Measurements from ENCODE around the gene VPS35.

The VPS35 gene

GRCh38 chr16:46688654-46689364, at the start of gene VPS35:
TSS of gene VPS35 (minus strand) at chr16:46689178. CDS start at chr16:46689133, 45 bp downstream.
- peak; percentile 96 for DNase-seq

GRCh38 chr16:46737621-46738214, 48.7 kb upstream of the VPS35 start:
- DNase-seq: no peak

DNA sequence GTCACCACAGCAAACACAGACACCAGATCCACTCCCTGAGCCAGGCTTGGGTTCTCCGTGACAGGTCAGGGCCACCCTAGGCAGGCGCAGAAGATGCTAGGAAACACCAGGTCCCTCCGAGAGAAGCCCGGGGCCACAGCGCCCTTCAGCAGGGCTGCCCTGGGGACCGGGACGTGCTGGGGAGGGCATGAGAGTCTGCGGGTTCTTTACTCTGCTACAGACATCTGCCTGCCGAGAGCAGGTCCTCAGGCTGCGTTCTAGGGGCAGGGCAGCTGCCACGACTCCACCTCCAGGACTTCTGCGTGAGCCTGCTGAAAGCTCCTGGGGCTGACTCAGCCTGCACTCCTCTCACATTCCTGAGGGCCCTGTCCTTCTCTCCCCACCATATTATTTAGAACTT, 47.7 kb upstream of the VPS35 start:
- no peak for DNase-seq

- DNase-seq: no peak
These were observed 44.4 kb upstream of the VPS35 start for GRCh38 chr16:46733319-46733830.

DNA sequence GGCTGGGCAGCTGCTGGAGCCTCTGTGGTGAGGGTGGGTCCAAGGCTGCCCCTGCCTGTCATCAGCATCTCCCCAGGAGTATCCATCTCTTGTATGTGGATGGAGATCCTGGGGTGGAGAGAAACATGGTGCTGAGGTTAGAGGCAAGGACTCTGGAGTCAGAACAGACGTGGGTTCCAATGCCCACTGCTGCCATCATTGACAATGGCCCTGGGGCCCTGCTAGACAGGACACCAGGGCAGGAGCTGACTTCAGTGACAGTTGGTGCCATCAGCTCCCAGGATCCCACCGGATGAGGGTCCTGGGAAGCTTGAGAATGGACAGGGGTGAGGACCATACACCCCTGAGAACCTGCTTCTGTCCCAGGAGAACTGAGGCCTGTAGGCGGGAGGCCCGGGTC, 43.6 kb upstream of the VPS35 start:
- DNase-seq: no peak

DNA sequence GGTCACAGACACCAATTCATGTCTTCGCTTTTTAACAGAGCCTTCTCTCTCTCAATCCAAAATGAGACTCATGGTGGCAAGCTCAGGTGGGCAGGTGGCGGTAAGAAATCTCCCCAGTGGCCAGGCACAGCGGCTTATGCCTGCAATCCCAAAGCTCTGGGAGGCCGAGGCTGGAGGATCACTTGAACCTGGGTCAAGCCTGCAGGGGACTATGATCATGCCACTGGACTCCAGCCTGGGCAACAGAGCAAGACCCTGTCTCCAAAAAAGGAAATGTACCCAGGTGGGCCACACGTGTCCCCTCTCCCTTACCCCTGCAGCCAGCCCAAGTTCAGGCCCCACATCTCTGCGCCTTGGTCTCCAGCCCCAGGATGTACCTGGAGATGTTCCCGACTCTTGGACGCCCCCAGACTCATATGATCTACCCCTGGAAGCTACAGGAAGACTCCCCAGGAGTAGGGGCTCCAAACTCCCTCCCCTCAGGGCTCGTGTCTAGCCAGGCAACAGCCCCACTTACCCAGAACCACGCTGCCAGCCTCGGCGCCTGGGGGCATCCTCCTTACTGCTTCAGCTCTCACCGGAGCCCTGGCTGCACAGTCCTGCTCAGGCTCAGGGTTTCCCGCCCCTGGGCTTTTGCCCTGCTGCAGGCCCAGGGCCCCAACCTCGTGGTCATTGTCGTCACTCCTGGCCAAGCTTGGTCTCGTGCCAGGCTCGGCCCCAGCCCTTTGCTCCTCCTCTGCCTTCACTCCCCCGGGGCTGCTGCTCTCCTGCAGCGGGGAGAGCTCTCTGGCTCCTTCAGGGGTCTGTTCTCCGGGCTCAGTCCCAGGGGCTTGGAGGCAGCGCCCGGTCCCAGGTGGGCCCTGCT, 42.9 kb upstream of the VPS35 start:
- no peak for DNase-seq

GRCh38 chr16:46730801-46731690, 42.1 kb upstream of the VPS35 start:
- no peak for DNase-seq

- no peak for DNase-seq
These were observed 41.1 kb upstream of the VPS35 start for GRCh38 chr16:46730126-46730525.

DNA sequence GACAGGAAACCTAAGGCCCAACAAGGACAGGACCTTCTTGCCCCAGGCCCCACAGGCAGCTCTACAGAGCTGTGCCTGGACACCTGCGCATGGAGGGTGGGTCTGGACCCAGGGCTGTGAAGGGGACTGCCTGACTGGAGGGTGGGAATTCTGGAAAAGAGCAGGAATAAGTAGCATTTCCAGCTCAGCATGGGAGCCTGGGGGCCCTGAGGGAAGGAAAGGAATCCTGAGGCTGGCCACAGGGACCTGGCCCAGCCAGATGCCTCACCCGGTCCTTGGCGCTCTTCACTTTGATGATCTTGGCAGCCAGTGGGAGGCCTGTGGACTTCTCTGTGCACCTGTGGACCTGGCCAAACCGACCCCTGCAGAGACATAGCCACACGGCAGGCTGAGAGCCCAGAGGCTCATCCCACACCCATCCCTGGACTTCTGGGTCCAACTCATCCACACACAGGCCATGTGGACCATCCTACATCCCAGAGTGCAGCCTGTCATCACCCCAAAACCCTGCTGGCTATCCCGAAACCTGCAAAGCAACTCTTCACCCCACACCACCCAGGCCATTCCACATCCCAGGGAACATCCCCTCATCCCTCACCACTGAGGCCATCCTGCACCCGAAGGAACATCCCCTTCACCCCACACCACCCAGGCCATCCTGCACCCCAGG, 40.5 kb upstream of the VPS35 start:
- no peak for DNase-seq

DNA sequence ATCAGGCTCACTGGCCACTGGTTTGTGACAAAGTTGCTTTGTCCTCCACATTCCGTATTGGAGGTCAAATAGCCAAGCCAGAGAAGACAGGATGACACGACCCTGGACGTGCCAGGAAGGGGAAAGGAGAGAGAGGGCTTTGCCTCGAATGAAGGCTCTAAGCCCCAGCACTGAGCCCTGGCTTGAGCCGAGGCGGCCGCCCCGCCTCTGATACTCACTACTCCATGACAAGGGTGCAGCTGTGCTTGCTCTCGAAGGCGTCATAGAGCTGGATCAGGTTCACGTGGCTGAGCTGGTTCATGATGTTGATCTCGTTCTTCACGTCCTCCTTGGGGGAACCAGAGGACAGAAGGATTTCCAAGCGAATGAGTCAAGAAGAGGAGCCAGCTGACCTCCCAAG, 39.8 kb upstream of the VPS35 start:
- no peak for DNase-seq

- DNase-seq: no peak
These were observed 38.7 kb upstream of the VPS35 start for GRCh38 chr16:46727630-46728029.

- no peak for DNase-seq
These were observed 38.2 kb upstream of the VPS35 start for GRCh38 chr16:46727184-46727583.

GRCh38 chr16:46721885-46722284, 32.9 kb upstream of the VPS35 start:
- no peak for DNase-seq

DNA sequence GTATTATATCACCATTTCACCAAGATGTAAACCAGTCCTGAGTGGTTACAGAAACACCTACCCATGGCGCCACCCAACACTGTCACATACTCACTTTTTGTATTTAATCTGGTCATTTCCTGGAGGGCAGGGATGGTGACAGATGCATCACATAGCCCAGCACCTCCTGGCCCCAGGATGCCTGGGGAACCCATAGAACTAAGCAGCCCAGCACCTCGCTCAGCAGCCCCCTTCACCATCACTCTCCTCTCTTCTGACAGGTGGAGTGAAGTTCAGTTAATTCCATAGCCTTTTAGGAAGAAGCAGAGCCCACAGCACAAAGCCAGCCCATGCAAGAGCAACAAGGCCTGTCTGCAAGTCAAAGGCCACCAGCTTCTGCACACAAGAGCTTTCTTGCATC, 31.6 kb upstream of the VPS35 start:
- no peak for DNase-seq

- DNase-seq: no peak
These were observed 30.6 kb upstream of the VPS35 start for GRCh38 chr16:46719528-46719927.

GRCh38 chr16:46718214-46718613, 29.2 kb upstream of the VPS35 start:
- DNase-seq: no peak

- no peak for DNase-seq
These were observed 28.7 kb upstream of the VPS35 start for GRCh38 chr16:46717692-46718091.

- DNase-seq: no peak
These were observed 26.9 kb upstream of the VPS35 start for GRCh38 chr16:46715769-46716305.

GRCh38 chr16:46714797-46715591, 26.0 kb upstream of the VPS35 start:
- DNase-seq: no peak

DNA sequence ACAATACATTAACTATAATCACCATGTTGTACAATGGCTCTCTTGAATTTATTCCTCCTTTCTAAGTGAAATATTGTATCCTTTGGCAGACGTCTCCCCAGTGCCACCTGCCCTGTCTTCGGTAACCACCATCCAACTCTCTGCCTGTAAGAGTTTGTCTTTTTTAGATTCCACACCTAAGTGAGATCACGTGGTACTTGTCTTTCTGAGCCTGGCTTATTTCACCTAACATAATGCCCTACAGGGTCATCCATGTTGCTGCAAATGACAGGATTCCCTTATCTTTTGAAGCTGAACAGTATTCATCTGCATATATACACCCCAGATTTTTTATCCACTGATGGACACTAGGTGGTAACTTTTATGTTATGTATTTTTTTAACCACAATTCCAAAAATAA, 24.7 kb upstream of the VPS35 start:
- peak; percentile 10 for DNase-seq

DNA sequence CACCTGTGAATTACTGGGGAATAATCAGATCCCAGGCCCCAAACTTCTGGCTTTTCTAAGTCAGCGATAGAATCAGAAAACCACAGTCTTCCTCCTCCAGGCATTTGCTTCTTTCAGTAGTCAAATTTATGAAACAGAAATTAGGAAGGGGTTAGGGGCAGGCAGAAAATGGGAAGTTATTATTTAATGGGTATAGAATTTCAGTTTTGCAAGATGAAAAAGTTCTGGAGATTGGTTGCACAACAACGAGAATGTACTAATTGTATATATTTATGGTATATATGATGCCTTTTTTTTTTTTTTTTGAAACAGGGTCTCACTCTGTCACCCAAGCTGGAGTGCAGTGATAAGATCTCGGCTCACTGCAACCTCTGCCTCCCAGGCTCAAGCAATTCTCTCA, 23.9 kb upstream of the VPS35 start:
- no peak for DNase-seq

Measured in NCI-H345 (cell line).